ENCODE data around the gene SMURF2. TPM values are rescaled to one million over a fixed set of nuclear protein-coding genes. Genes with fewer than 3 reads are reported as not detected.

The SMURF2 gene
- total and polyA plus RNA-seq, 10 of the 15 experiments (the other 5 are each of a cell fraction or from before 2014, with no cell fraction given): 2.8 to 13.4 (median 7.5) TPM

GRCh38 chr17:64702815-64703214 is 40.7 kb upstream of the SMURF2 start:
- in situ Hi-C loops (cut with MboI): no loop called here
- Histone ChIP-seq H3K79me2 (ENCODE audit: control insufficient read depth, insufficient read depth, low read length) (no peaks in the 10 kb centered on the region), H3K27me3 (replicated peaks in 1 of 2; ENCODE audit: control insufficient read depth in 2 of 2, insufficient read depth in 2 of 2, low read length in 1 of 2) (no peaks in the 10 kb centered on the region; a peak in 1 of 4 replicates), H3K4me2 (ENCODE audit: control insufficient read depth, insufficient read depth) (no peak overlapping the region), H3K4me1 (ENCODE audit: control insufficient read depth, insufficient read depth, low read length) (no peaks in the 10 kb centered on the region), H3K4me3 (no peak overlapping the region), H3K36me3 (ENCODE audit: control insufficient read depth in 2 of 2, insufficient read depth in 2 of 2, low read length in 1 of 2) (no peaks in the 10 kb centered on the region), H2AFZ (ENCODE audit: control insufficient read depth, low read depth, low read length) (no peak overlapping the region), H3K9ac (ENCODE audit: control insufficient read depth, insufficient read depth, low read length) (no peak overlapping the region), H4K20me1 (ENCODE audit: control insufficient read depth, insufficient read depth) (no peaks in the 10 kb centered on the region), H3K9me3 (replicated peaks; ENCODE audit: control insufficient read depth, insufficient read depth, low read length) (no peaks in the 10 kb centered on the region), H3K27ac (ENCODE audit: control insufficient read depth, insufficient read depth) (no peak overlapping the region)
- FAIRE-seq: no peak
- no TSS peak for BruUV-seq (replicated peaks)
- TF ChIP-seq NKRF (conservative IDR thresholded peaks at IDR 0.05) (no peak), NFIC (IDR thresholded peaks at IDR 0.05; ENCODE audit: low read depth, low read length) (no peak), IRF5 (IDR thresholded peaks at IDR 0.05; ENCODE audit: borderline replicate concordance) (no peak), SMAD1 (IDR thresholded peaks at IDR 0.05; ENCODE audit: low read depth, partially characterized antibody) (no peak), PRDM15 (CRISPR knock-in tag; IDR thresholded peaks at IDR 0.05) (no peak), SUPT20H (IDR thresholded peaks at IDR 0.05; ENCODE audit: borderline replicate concordance, control insufficient read depth, low read depth, low read length) (no peak), ZBTB40 (IDR thresholded peaks at IDR 0.05; ENCODE audit: borderline replicate concordance) (no peak), NFXL1 (IDR thresholded peaks at IDR 0.05; ENCODE audit: borderline replicate concordance) (no peak), HSF1 (IDR thresholded peaks at IDR 0.05; ENCODE audit: low read depth, low read length) (no peak), SIN3A (IDR thresholded peaks at IDR 0.05; ENCODE audit: low read depth, low read length) (no peak), SMARCA5 (IDR thresholded peaks at IDR 0.05) (no peak)
- ChIA-PET POLR2A (no interaction called here), CTCF (no interaction called here), RAD21 (ENCODE audit: unreplicated experiment) (no interaction called here), SMC1A (ENCODE audit: uncharacterized antibody, unreplicated experiment) (interaction anchor here (1.4 kb wide), 1 partner anchor 34 kb away, joined by 4 read pairs; no protein-coding TSS in a partner anchor)
- no peak for DNase-seq (ENCODE audit: low read depth, low spot score)
- no peak for ATAC-seq
- intact Hi-C loops (cut with micrococcal nuclease; ENCODE audit: unreplicated experiment): no loop called here
- 5% methylated on average over 2 of the region's 2 CpGs for WGBS (ENCODE audit: insufficient coverage, insufficient replicate concordance, low lambda C conversion rate, missing lambda C conversion rate)
